Lower lobe of right lung (tissue), 2 donors: ENCODE results near the gene DCAF4. TPM values are rescaled to one million over a fixed set of nuclear protein-coding genes. Genes with fewer than 3 reads are reported as not detected.

ENCODE experiments used
- ATAC-seq, 2 donors: fragments of 200-7000 bp; cut with Tn5 transposase; one replicate each; pipeline ENCODE4 v1.9.1; 2020 to 2022; ENCODE audit warnings: mild to moderate bottlenecking in 2 of 2, moderate library complexity in 2 of 2
- DNase-seq: peaks from one replicate; pipeline ENCODE4 v3.0.0-alpha.2; 2020
- H3K27ac ChIP-seq: fragments of 200-600 bp; one replicate; pipeline ENCODE4 v1.8.0; 2022
- H3K27me3 ChIP-seq: fragments of 200-600 bp; one replicate; pipeline ENCODE4 v1.8.0; 2022; ENCODE audit warnings: low read depth
- H3K36me3 ChIP-seq: fragments of 200-600 bp; one replicate; pipeline ENCODE4 v1.8.0; 2022; ENCODE audit warnings: mild to moderate bottlenecking
- H3K4me1 ChIP-seq: fragments of 200-600 bp; one replicate; pipeline ENCODE4 v1.8.0; 2022
- H3K4me3 ChIP-seq: fragments of 200-600 bp; one replicate; pipeline ENCODE4 v1.8.0; 2022; ENCODE audit warnings: mild to moderate bottlenecking
- H3K9me3 ChIP-seq: fragments of 200-600 bp; one replicate; pipeline ENCODE4 v1.8.0; 2022
- CTCF ChIP-seq: fragments of 200-600 bp; IDR thresholded peaks from one replicate; pipeline ENCODE4 v1.8.0; 2022; ENCODE audit warnings: antibody characterized with exemption, mild to moderate bottlenecking
- intact Hi-C: fragments of 100-400 bp; cut with DNase I; formaldehyde crosslinking; loops from one replicate; pipeline ENCODE4 v1.11.0; 2022
- total RNA-seq: library from RNA; stranded (reverse); fragmentation: NEBNext Ultra II Directional; extraction: Animal tissue kit (Norgen Biotek cat#: 25700); gene quantifications from one replicate; pipeline ENCODE4 v1.2.1, GENCODE V29; 2021
- donor health status: DM: no; HTN: yes; CAD: no; lungs with severe emphysema.

Gene DCAF4
- total RNA-seq, 1 donor from 2014 or later, result 19.5 TPM

- H3K36me3 ChIP-seq, result no peaks in the 10 kb centered on the region
- ATAC-seq (no peak), DNase-seq (no peak)
- no peak for TF ChIP-seq CTCF
- intact Hi-C loops, result no loop called here
- H3K4me3 ChIP-seq, result no peak overlapping the region
- H3K27me3 ChIP-seq, result no peaks in the 10 kb centered on the region
- H3K4me1 ChIP-seq, result no peaks in the 10 kb centered on the region
- H3K9me3 ChIP-seq, result no peaks in the 10 kb centered on the region
- H3K27ac ChIP-seq, result no peak overlapping the region
These were observed 45.4 kb upstream of the DCAF4 start for GRCh38 chr14:72880820-72881219.

- Histone ChIP-seq H3K4me3 (no peak overlapping the region), H3K36me3 (no peaks in the 10 kb centered on the region), H3K27ac (no peak overlapping the region), H3K9me3 (no peaks in the 10 kb centered on the region), H3K27me3 (no peaks in the 10 kb centered on the region), H3K4me1 (no peaks in the 10 kb centered on the region)
- no peak for TF ChIP-seq CTCF
- intact Hi-C loops, result no loop called here
- no peak for DNase-seq
- ATAC-seq, result no peak
These were observed 44.7 kb upstream of the DCAF4 start for GRCh38 chr14:72881543-72881942.

- Histone ChIP-seq H3K27me3 (no peaks in the 10 kb centered on the region), H3K4me1 (no peaks in the 10 kb centered on the region)
These were observed 44.2 kb upstream of the DCAF4 start for GRCh38 chr14:72882047-72882446.

GRCh38 chr14:72882463-72882862 lies 43.8 kb upstream of the DCAF4 start:
- ATAC-seq (no peak), DNase-seq (no peak)
- no peak overlapping the region for H3K27ac ChIP-seq
- no peaks in the 10 kb centered on the region for H3K4me1 ChIP-seq
- H3K9me3 ChIP-seq, result no peaks in the 10 kb centered on the region
- H3K36me3 ChIP-seq, result no peaks in the 10 kb centered on the region
- intact Hi-C loops, result no loop called here
- H3K27me3 ChIP-seq, result no peaks in the 10 kb centered on the region
- H3K4me3 ChIP-seq, result no peak overlapping the region
- TF ChIP-seq CTCF, result no peak

More at GRCh38 chr14:72882047-72882446, 44.2 kb upstream of the DCAF4 start:
- no peak overlapping the region for H3K4me3 ChIP-seq
- DNase-seq (no peak), ATAC-seq (no peak)
- intact Hi-C loops, result no loop called here
- no peak for TF ChIP-seq CTCF
- H3K27ac ChIP-seq, result no peak overlapping the region
- no peaks in the 10 kb centered on the region for H3K9me3 ChIP-seq
- H3K36me3 ChIP-seq, result no peaks in the 10 kb centered on the region

GRCh38 chr14:72883109-72883508 lies 43.2 kb upstream of the DCAF4 start:
- Histone ChIP-seq H3K36me3 (no peaks in the 10 kb centered on the region), H3K4me3 (no peak overlapping the region), H3K27ac (no peak overlapping the region), H3K4me1 (no peaks in the 10 kb centered on the region), H3K9me3 (no peaks in the 10 kb centered on the region), H3K27me3 (no peaks in the 10 kb centered on the region)
- intact Hi-C loops, result no loop called here
- no peak for ATAC-seq
- no peak for TF ChIP-seq CTCF
- no peak for DNase-seq

- DNase-seq, result no peak
- ATAC-seq, result no peak
- no peak for TF ChIP-seq CTCF
- intact Hi-C loops, result no loop called here
- Histone ChIP-seq H3K27me3 (no peaks in the 10 kb centered on the region), H3K9me3 (no peaks in the 10 kb centered on the region), H3K4me3 (no peak overlapping the region), H3K36me3 (no peaks in the 10 kb centered on the region), H3K4me1 (no peaks in the 10 kb centered on the region), H3K27ac (no peak overlapping the region)
These were observed 42.3 kb upstream of the DCAF4 start for GRCh38 chr14:72883961-72884360.
